Lower lobe of right lung (tissue), 2 donors: ENCODE measurements around the gene GPR6. TPM values are rescaled to one million over a fixed set of nuclear protein-coding genes. Genes with fewer than 3 reads are reported as not detected.

Experiments used
- ATAC-seq, 2 donors: fragments of 200-7000 bp; cut with Tn5 transposase; one replicate each; pipeline ENCODE4 v1.9.1; 2020 to 2022; ENCODE audit warnings: mild to moderate bottlenecking in 2 of 2, moderate library complexity in 2 of 2
- DNase-seq: peaks from one replicate; pipeline ENCODE4 v3.0.0-alpha.2; 2020
- H3K27ac ChIP-seq: fragments of 200-600 bp; one replicate; pipeline ENCODE4 v1.8.0; 2022
- H3K27me3 ChIP-seq: fragments of 200-600 bp; one replicate; pipeline ENCODE4 v1.8.0; 2022; ENCODE audit warnings: low read depth
- H3K36me3 ChIP-seq: fragments of 200-600 bp; one replicate; pipeline ENCODE4 v1.8.0; 2022; ENCODE audit warnings: mild to moderate bottlenecking
- H3K4me1 ChIP-seq: fragments of 200-600 bp; one replicate; pipeline ENCODE4 v1.8.0; 2022
- H3K4me3 ChIP-seq: fragments of 200-600 bp; one replicate; pipeline ENCODE4 v1.8.0; 2022; ENCODE audit warnings: mild to moderate bottlenecking
- H3K9me3 ChIP-seq: fragments of 200-600 bp; one replicate; pipeline ENCODE4 v1.8.0; 2022
- CTCF ChIP-seq: fragments of 200-600 bp; IDR thresholded peaks from one replicate; pipeline ENCODE4 v1.8.0; 2022; ENCODE audit warnings: antibody characterized with exemption, mild to moderate bottlenecking
- intact Hi-C: fragments of 100-400 bp; cut with DNase I; formaldehyde crosslinking; loops from one replicate; pipeline ENCODE4 v1.11.0; 2022
- total RNA-seq: library from RNA; stranded (reverse); fragmentation: NEBNext Ultra II Directional; extraction: Animal tissue kit (Norgen Biotek cat#: 25700); gene quantifications from one replicate; pipeline ENCODE4 v1.2.1, GENCODE V29; 2021
- donor health status: DM: no; HTN: yes; CAD: no; lungs with severe emphysema.

GPR6 gene
- total RNA-seq, 1 donor from 2014 or later: not detected

- no peak overlapping the region for H3K27ac ChIP-seq
- intact Hi-C loops: no loop called here
- DNase-seq (no peak), ATAC-seq (no peak)
- no peaks in the 10 kb centered on the region for H3K9me3 ChIP-seq
- no peaks in the 10 kb centered on the region for H3K36me3 ChIP-seq
- no peak overlapping the region for H3K4me3 ChIP-seq
- no peaks in the 10 kb centered on the region for H3K27me3 ChIP-seq
- TF ChIP-seq CTCF: no peak
- H3K4me1 ChIP-seq: no peaks in the 10 kb centered on the region
These were observed 31.1 kb upstream of the GPR6 start for GRCh38 chr6:109946979-109947378.

- no peaks in the 10 kb centered on the region for H3K4me1 ChIP-seq
- intact Hi-C loops: no loop called here
- DNase-seq: no peak
- no peaks in the 10 kb centered on the region for H3K27me3 ChIP-seq
- H3K36me3 ChIP-seq: no peaks in the 10 kb centered on the region
- ATAC-seq: no peak
- TF ChIP-seq CTCF: no peak
- H3K27ac ChIP-seq: no peak overlapping the region
- H3K9me3 ChIP-seq: no peaks in the 10 kb centered on the region
- H3K4me3 ChIP-seq: no peak overlapping the region
These were observed 28.6 kb upstream of the GPR6 start for GRCh38 chr6:109949281-109950065.

GRCh38 chr6:109955491-109955890, 22.6 kb upstream of the GPR6 start:
- H3K4me3 ChIP-seq: no peak overlapping the region
- no peak for TF ChIP-seq CTCF
- no peak for DNase-seq
- H3K27ac ChIP-seq: no peak overlapping the region
- intact Hi-C loops: no loop called here
- no peaks in the 10 kb centered on the region for H3K27me3 ChIP-seq
- H3K4me1 ChIP-seq: no peaks in the 10 kb centered on the region
- no peaks in the 10 kb centered on the region for H3K9me3 ChIP-seq
- H3K36me3 ChIP-seq: no peaks in the 10 kb centered on the region
- ATAC-seq: no peak

- DNase-seq (no peak), ATAC-seq (no peak)
- Histone ChIP-seq H3K4me1 (no peaks in the 10 kb centered on the region), H3K4me3 (no peak overlapping the region), H3K36me3 (no peaks in the 10 kb centered on the region), H3K27ac (no peak overlapping the region), H3K27me3 (no peaks in the 10 kb centered on the region), H3K9me3 (no peaks in the 10 kb centered on the region)
- intact Hi-C loops: no loop called here
- no peak for TF ChIP-seq CTCF
These were observed 19.5 kb upstream of the GPR6 start for GRCh38 chr6:109958626-109959025.

GRCh38 chr6:109961611-109962041, 16.5 kb upstream of the GPR6 start:
- intact Hi-C loops: no loop called here
- H3K4me1 ChIP-seq: no peaks in the 10 kb centered on the region
- H3K27ac ChIP-seq: no peak overlapping the region
- no peaks in the 10 kb centered on the region for H3K36me3 ChIP-seq
- H3K27me3 ChIP-seq: no peaks in the 10 kb centered on the region
- H3K4me3 ChIP-seq: no peak overlapping the region
- no peak for ATAC-seq
- H3K9me3 ChIP-seq: no peaks in the 10 kb centered on the region
- TF ChIP-seq CTCF: no peak
- DNase-seq: no peak
